Mononuclear cell (primary cell): ENCODE results near the gene CADPS2. TPM values are rescaled to one million over a fixed set of nuclear protein-coding genes. Genes with fewer than 3 reads are reported as not detected.

ENCODE experiments used
- H3K27me3 ChIP-seq: 2 replicates; pipeline ENCODE4 v1.6.0; 2011; ENCODE audit warnings: low read length, control low read depth; ENCODE audit not compliant: insufficient read depth
- H3K4me1 ChIP-seq: 2 replicates; pipeline ENCODE4 v1.5.1; 2011; ENCODE audit warnings: mild to moderate bottlenecking, low read length, control low read depth; ENCODE audit not compliant: insufficient read depth
- H3K4me3 ChIP-seq: 2 replicates; pipeline ENCODE4 v1.5.1; 2011; ENCODE audit warnings: mild to moderate bottlenecking, low read length, moderate library complexity
- H3K9me3 ChIP-seq: 2 replicates; pipeline ENCODE4 v1.5.1; 2011; ENCODE audit warnings: low read depth, mild to moderate bottlenecking, control low read depth, low read length
- total RNA-seq: library from RNA; depleted of rRNA; stranded (reverse); fragments of >200 nt; gene quantifications from one replicate; pipeline ENCODE4 v1.2.3, GENCODE V29; 2012

Gene CADPS2
- total RNA-seq, 1 donor, result not detected

DNA sequence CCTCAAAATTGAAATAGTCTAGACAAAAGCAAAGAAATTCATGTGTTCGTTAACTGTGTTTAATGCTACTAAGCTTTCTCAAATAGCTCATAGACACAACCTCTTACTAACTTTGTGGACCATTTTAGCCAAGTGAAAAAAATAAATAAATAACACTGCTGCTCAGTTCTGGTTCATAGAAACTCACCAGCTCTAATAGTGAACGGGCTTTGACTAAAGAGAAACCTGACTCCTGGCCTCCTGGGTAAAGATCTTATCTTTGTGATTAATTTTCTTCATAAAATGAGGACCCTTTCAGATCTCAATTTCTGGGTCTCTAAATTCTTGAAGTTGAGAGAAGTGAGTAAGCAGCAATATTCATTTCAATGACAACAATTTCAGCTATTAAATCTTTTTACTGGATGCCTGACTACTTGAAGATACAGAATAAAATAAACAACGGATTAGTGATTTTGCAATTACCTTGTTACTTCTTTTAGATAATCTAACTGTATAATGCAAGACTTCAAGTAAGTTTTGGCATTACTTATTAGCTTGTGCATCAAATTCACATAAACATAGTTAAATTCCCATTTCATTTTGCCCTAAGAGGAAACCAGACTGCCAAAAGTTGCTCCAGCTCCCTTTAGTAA is 3.1 kb downstream of the CADPS2 start:
- H3K27me3 ChIP-seq, result peaks cover 55% of the 10 kb centered on the region
- H3K9me3 ChIP-seq, result no peaks in the 10 kb centered on the region
- no peaks in the 10 kb centered on the region for H3K4me1 ChIP-seq
- H3K4me3 ChIP-seq, result no peak overlapping the region

DNA sequence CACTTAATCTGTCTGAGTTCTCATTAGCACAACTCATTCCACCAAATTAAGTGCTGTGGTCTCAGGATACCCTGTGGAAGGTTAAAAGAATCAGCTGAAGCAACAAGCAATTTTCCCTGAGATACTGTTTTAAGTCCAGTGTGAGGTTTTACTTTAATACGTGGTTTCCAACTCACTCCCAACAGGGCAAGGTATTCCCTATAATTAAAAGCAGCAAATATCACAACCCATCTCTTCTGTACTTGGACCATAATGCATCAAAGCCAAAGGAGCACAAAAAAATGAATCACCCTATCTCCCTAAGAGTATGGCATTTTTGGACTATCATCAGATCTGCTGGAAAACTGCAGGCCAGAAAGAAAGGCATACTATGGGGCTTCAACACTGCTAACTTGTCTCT is 4.9 kb downstream of the CADPS2 start:
- Histone ChIP-seq H3K9me3 (no peaks in the 10 kb centered on the region), H3K4me1 (no peaks in the 10 kb centered on the region), H3K4me3 (no peak overlapping the region), H3K27me3 (peaks cover 37% of the 10 kb centered on the region)

GRCh38 chr7:122869260-122869659 is 17.0 kb downstream of the CADPS2 start:
- Histone ChIP-seq H3K4me1 (no peaks in the 10 kb centered on the region), H3K9me3 (peaks cover 20% of the 10 kb centered on the region), H3K4me3 (no peak overlapping the region), H3K27me3 (no peaks in the 10 kb centered on the region)

DNA sequence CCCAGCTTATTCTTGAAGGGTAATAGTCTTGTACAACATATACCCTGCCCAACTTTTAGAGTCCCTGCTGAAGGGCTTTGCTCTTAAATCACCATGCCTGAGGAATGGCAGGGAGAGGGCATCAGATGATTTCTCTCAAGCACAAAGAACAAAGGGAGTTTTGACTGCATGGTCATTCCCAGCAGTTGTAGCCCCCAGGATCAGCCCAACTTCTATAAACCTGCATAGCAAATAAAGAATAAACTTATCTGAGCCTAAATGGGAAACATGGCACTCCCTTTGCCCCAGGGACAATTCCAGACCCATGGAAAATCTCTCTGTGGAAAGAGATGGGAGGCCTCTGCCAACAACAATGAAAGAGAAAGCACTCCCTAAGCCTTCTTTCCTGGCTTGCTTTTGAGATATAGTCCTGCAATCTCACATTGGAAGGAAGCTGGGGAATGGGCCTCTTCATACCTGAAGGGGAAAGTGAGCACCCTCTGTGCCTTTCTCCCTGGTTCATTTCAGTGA is 18.7 kb downstream of the CADPS2 start:
- Histone ChIP-seq H3K9me3 (peaks cover 20% of the 10 kb centered on the region), H3K4me1 (no peaks in the 10 kb centered on the region), H3K27me3 (no peaks in the 10 kb centered on the region), H3K4me3 (no peak overlapping the region)

DNA sequence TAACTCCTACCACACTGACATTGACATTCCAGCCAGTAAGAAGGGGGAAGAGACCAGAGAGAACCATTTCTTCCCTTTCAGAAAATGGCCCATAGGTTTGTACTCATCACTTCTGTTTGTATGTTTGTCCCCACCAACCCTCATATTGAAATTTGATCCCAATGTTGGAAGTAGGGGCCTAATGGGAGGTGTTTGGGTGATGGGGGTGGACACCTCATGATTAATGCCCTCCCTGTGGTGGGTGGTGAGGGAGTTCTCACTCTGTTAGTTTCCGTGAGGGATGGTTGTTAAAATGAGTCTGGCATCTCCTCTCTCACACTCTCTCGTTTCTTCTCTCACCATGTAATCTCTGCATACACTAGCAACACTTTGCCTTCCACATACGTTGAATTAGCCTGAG is 21.4 kb downstream of the CADPS2 start:
- Histone ChIP-seq H3K4me3 (no peak overlapping the region), H3K4me1 (no peaks in the 10 kb centered on the region), H3K9me3 (peaks cover 19% of the 10 kb centered on the region), H3K27me3 (no peaks in the 10 kb centered on the region)

DNA sequence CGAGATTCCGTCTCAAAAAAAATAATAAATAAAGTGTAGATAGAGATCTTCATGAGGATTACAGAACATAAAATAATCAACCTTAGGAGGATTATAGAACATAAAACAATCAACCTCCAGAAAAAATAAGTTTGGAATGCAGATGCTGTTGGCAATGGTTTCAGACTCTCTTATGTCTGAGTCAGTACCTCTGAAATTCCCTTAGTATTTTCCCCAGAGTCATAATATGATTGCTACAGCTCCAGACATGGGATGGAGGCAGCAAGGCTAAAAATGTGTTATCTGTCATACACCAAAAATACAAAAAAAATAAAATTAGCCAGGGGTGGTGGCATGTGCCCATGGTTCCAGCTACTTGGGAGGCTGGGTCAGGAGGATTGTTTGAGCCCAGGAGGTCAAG is 22.2 kb downstream of the CADPS2 start:
- no peak overlapping the region for H3K4me3 ChIP-seq
- no peaks in the 10 kb centered on the region for H3K4me1 ChIP-seq
- H3K27me3 ChIP-seq, result no peaks in the 10 kb centered on the region
- H3K9me3 ChIP-seq, result peaks cover 11% of the 10 kb centered on the region

GRCh38 chr7:122858320-122858719 is 27.9 kb downstream of the CADPS2 start:
- H3K9me3 ChIP-seq, result peaks cover 4% of the 10 kb centered on the region
- H3K27me3 ChIP-seq, result no peaks in the 10 kb centered on the region
- H3K4me1 ChIP-seq, result no peaks in the 10 kb centered on the region
- no peak overlapping the region for H3K4me3 ChIP-seq

DNA sequence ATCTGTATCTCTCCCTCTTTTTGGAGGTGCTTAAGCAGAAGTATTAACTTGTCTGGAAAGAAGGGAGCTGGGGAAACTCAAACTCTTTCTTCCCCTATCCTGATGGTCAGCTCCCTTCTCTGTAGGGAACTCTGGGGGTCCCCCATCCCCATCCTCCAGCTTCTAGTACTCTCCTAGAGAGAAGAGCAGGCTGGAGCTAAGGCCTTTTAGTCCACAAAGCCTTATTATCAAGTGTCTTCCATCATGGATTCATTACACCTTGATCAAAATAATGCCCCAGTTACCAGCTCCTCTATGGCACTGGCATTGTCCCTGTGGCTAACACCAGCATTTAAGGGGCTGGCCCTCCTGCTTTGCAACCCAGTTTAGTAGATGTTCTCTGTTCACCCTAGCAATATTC is 35.7 kb downstream of the CADPS2 start:
- H3K4me3 ChIP-seq, result no peak overlapping the region
- no peaks in the 10 kb centered on the region for H3K9me3 ChIP-seq
- no peaks in the 10 kb centered on the region for H3K27me3 ChIP-seq
- no peaks in the 10 kb centered on the region for H3K4me1 ChIP-seq

GRCh38 chr7:122849957-122850328 is 36.3 kb downstream of the CADPS2 start:
- Histone ChIP-seq H3K27me3 (no peaks in the 10 kb centered on the region), H3K4me3 (no peak overlapping the region), H3K9me3 (no peaks in the 10 kb centered on the region), H3K4me1 (no peaks in the 10 kb centered on the region)

DNA sequence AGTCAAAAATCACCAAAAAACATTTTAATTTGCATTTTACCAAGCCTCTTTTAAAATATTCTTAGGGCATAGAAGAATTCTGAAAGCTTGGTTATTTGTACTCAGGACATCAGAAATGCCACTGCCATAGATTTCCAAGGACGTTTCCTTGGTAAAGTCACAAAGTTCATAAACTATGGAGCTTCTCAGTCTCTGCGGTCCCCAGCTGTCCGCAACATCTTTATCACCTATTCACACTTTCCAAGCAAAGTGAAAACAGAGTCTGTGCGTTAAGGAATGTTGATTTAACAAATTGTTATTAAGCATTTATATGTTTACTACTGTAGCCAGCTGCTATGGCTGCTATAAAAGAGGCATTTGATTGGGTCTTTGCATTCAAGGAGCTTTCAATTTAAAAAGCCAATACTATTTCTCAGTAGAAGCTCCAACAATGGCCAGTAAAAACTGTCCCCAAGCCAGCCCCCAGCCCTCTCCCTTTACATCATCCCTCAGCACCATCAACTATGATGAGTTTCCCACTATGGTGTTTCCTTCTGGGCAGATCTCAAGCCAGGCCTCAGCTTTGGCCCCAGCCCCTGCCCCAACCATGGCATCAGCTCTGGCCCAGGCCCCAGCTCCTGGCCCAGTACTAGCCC is 36.8 kb downstream of the CADPS2 start:
- Histone ChIP-seq H3K4me3 (no peak overlapping the region), H3K9me3 (no peaks in the 10 kb centered on the region), H3K4me1 (no peaks in the 10 kb centered on the region), H3K27me3 (no peaks in the 10 kb centered on the region)

DNA sequence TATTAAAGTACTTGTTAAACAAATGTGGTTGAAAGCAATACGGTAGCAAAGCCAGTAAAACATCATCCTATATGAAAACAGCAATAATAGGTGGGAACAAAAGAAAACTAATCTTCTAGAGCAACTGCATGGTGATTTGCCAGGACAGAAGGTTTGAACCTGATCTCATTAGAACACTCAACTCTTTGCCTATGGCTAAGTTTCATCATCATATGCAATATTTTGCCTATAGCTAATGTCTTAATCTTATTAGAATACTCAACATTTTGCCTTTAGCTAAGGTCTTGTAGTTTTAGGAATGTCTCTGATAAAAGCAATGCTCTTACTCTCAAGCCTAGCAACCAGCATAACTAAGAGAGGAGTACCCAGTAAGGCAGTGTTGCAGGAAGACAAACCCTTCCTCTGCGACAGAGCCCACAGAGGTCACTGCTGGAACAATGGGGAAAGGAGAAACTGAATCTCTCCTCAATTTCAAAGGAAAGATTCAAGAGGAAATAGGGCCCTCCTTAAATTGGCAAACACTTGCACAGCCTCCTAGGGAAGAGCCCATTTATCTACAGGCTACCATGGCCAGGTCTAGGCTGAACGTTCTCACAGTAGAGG is 38.3 kb downstream of the CADPS2 start:
- H3K4me1 ChIP-seq, result no peaks in the 10 kb centered on the region

DNA sequence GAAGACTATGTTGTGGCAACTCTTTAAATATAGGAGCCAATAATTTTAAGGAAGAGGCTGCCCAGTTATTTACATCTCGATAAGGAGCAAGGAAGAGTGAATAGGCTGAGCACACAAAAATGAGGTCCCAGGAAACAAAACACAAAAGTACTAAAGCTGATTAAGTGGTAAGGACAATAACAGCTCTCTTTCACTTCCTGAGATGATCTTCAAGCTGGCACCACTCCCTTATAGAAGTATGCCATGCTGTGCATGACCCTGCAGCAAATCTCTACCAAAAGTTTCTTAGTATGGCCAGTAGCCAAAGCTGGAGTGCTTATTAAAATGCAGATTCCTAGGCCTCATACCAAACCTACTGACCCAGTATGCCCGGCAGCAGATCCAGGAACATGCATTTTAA is 39.7 kb downstream of the CADPS2 start:
- H3K4me1 ChIP-seq, result no peaks in the 10 kb centered on the region
- no peaks in the 10 kb centered on the region for H3K27me3 ChIP-seq
- no peak overlapping the region for H3K4me3 ChIP-seq
- no peaks in the 10 kb centered on the region for H3K9me3 ChIP-seq

More for the DNA sequence above, 38.3 kb downstream of the CADPS2 start:
- Histone ChIP-seq H3K27me3 (no peaks in the 10 kb centered on the region), H3K9me3 (no peaks in the 10 kb centered on the region), H3K4me3 (no peak overlapping the region)

DNA sequence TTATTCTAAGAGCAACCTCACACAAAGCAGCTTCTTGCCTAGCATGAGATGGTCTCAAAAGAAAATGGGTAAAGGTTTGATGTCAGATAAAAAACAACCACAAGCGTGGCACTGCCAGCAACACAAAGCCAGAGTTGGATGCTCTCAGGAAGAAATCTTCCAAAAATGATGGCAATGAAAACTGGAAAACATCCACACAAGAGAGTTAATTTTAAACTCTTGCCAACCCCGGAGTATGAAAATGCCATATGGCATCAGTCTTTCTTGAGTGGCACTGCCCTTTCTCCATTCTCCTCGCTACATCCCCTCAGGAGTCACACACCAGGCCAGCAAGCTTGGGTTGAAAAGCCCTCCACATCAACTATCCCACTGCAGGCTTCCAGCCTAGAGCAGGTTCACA is 41.0 kb downstream of the CADPS2 start:
- no peaks in the 10 kb centered on the region for H3K4me1 ChIP-seq
- H3K9me3 ChIP-seq, result no peaks in the 10 kb centered on the region
- H3K4me3 ChIP-seq, result no peak overlapping the region
- no peaks in the 10 kb centered on the region for H3K27me3 ChIP-seq

GRCh38 chr7:122844191-122844988 is 41.9 kb downstream of the CADPS2 start:
- Histone ChIP-seq H3K9me3 (no peaks in the 10 kb centered on the region), H3K27me3 (no peaks in the 10 kb centered on the region), H3K4me3 (no peak overlapping the region), H3K4me1 (no peaks in the 10 kb centered on the region)

GRCh38 chr7:122842971-122843370 is 43.3 kb downstream of the CADPS2 start:
- no peaks in the 10 kb centered on the region for H3K9me3 ChIP-seq
- no peak overlapping the region for H3K4me3 ChIP-seq
- no peaks in the 10 kb centered on the region for H3K4me1 ChIP-seq
- no peaks in the 10 kb centered on the region for H3K27me3 ChIP-seq
